Retina (tissue), 1 donor: Measurements from ENCODE around the gene TIMP3.
A peak's percentile ranks its signal among the peaks of the same experiment; 100 is the strongest.
"Not testable (repeated sequence)": the region's sequence is repeated elsewhere in the genome, so short reads cannot be mapped to it uniquely, and the experiment has no call there.

Source experiments
- DNase-seq: peaks from one replicate; pipeline ENCODE4 v3.0.0-alpha.2; 2016

The TIMP3 gene

GRCh38 chr22:32801537-32802236 lies at the start of gene TIMP3:
TSS of gene TIMP3 (plus strand) at chr22:32801705. CDS start at chr22:32802002, 297 bp downstream.
- peak; percentile 77 for DNase-seq

DNA sequence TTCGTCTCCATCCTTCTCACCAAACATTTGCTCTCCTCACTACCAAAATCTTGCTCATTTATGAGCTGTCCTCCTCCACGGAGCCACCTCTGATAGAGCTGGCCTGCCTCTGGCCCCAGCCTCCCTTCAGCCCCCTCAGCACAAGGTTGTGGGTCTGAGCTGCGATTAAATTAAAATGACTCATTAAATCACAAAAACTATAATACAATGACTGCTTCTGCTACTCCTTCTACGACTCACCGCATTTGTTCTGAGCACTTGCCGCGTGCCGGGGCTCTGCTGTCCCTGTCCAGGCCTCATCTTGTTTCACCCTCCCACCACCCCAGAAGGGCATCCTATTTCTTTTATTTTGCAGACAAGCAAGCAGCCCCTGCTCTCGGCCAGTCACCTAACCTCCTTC lies 49.2 kb upstream of the TIMP3 start:
- no peak for DNase-seq

- no peak for DNase-seq
Observed at GRCh38 chr22:32752816-32753520, 48.5 kb upstream of the TIMP3 start.

GRCh38 chr22:32753591-32753990 lies 47.9 kb upstream of the TIMP3 start:
- no peak for DNase-seq

- DNase-seq = no peak
Observed at GRCh38 chr22:32754413-32755041, 47.0 kb upstream of the TIMP3 start.

DNA sequence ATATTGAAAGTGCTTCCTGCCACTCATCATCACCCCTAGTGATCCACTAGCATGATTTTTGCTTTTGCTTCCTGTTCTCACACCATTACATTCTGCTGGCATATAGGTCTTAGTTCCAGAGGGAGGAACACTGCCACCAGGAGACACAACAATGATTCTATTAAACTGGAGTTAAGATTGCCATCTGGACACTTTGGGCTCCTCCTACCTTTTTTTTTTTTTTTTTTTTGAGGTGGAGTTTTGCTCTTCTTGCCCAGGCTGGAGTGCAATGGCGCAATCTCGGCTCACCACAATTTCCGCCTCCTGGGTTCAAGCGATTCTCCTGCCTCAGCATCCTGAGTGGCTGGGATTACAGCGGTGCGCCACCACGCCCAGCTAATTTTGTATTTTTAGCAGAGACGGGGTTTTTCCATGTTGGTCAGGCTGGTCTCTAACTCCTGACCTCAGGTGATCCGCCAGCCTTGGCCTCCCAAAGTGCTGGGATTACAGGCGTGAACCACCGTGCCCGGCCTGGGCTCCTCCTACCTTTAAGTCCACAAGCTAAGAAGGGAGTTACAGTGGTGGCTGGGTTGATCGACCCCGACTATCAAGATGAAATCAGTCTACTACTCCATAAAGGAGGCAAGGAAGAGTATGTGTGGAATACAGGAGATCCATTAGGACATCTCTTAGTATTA lies 44.3 kb upstream of the TIMP3 start:
- DNase-seq = not testable (repeated sequence)

- no peak for DNase-seq
Observed at GRCh38 chr22:32758866-32759385, 42.6 kb upstream of the TIMP3 start.

- DNase-seq = no peak
Observed at GRCh38 chr22:32760396-32760795, 41.1 kb upstream of the TIMP3 start.

GRCh38 chr22:32760815-32761214 lies 40.7 kb upstream of the TIMP3 start:
- no peak for DNase-seq

- DNase-seq = no peak
Observed at GRCh38 chr22:32761251-32761903, 40.1 kb upstream of the TIMP3 start.

- DNase-seq = no peak
Observed at GRCh38 chr22:32764330-32765131, 37.0 kb upstream of the TIMP3 start.

DNA sequence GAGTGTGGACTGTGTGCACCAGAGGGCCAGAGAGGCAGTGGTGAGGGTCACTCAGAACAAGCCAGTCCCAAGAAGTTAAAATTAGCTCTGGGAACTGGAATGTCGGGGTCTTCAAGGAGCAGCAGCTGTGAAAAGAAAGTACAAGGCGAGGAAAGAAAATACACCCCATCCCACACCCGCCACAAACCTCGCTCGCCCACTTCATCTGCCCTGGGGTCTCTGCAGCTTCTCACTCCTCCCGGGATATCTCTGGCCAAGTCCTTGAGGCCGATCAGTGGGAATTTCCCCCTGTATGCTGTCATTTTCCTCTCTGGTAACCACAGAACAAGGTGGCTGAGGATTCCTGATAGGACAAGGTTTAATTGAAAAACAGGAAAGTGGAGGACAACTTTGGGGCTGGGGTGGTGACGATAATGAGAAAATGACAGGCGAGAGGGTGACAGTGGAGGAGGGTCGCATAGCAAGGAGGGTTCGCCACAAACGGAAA lies 36.3 kb upstream of the TIMP3 start:
- no peak for DNase-seq

- no peak for DNase-seq
Observed at GRCh38 chr22:32771756-32772155, 29.7 kb upstream of the TIMP3 start.

GRCh38 chr22:32775957-32776356 lies 25.5 kb upstream of the TIMP3 start:
- DNase-seq = no peak

GRCh38 chr22:32776397-32776796 lies 25.1 kb upstream of the TIMP3 start:
- no peak for DNase-seq

- DNase-seq = no peak
Observed at GRCh38 chr22:32776802-32777201, 24.7 kb upstream of the TIMP3 start.

GRCh38 chr22:32777987-32778386 lies 23.5 kb upstream of the TIMP3 start:
- DNase-seq = no peak

DNA sequence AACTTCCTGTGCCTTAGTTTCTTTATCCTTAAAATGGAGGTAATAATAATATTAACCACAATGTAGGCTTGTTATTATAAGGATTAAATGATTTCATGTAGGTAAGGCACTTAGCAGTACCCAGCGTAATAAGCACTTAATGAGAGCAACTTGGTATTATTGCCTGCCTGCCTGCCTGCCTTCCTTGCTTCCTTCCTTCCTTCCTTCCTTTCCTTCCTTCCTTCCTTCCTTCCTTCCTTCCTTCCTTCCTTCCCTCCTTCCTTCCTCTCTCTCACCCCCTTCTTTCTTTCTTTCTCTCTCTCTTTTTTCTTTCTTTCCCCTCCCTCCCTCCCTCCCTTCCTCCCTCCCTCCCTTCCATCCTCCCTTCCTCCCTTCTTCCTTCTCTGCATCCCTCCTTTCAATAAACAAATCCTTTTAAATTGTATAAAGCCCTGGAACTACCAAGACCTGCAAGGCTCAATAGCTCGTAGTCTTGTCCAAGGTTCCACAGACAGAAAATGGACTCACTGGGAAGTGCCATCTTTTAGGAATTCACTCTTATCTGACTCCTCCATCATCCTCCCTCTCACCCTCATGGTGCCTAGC lies 20.7 kb upstream of the TIMP3 start:
- DNase-seq = no peak

GRCh38 chr22:32781695-32782094 lies 19.8 kb upstream of the TIMP3 start:
- no peak for DNase-seq

DNA sequence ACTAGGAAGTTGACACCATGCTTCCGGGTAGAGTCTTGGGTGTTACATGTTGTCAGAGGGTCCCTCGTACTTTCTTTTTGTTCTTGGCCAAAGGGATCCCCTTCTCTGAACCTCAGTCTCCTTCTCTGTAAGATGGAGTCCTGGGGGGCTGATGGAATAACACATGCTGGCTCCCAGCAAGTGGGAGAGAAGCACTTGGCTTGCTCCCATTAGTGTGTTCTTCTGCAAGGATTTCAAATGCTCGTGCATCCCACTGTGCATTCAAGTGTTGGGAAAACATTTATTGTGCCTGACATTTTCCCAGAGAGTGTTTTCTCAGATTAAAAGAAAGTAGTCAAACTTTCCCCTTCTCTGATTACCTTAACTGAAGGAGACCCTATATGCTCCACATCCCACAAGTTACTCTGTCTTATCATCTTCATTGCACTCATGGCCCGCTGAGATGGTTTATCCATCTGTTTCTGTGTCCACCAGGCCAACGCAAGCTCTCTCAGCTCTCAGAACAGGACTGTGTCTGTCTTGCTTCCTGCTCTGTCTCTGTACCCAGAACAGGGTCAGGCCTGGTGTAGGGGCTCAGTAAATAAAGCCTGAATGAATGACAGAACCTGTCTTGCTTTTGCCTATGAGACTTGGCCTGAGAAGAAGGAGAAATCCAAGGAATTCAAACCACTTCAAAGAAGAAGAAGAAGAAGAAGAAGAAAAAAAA lies 16.0 kb upstream of the TIMP3 start:
- DNase-seq = no peak

- DNase-seq = no peak
Observed at GRCh38 chr22:32786027-32786418, 15.5 kb upstream of the TIMP3 start.
